GM21423 (cell line): ENCODE data around the gene MEF2B.
A peak's percentile ranks its signal among the peaks of the same experiment; 100 is the strongest.
"Not testable (repeated sequence)": the region's sequence is repeated elsewhere in the genome, so short reads cannot be mapped to it uniquely, and the experiment has no call there.

Source experiments
- ATAC-seq: cut with Tn5 transposase; IDR thresholded peaks from one replicate; pipeline ENCODE4 v1.9.1; 2021; ENCODE audit warnings: mild to moderate bottlenecking, moderate library complexity; ENCODE audit not compliant: unreplicated experiment

The MEF2B gene

GRCh38 chr19:19193926-19194325 is 23.9 kb upstream of the MEF2B start:
- ATAC-seq: no peak

GRCh38 chr19:19192910-19193423 is 22.9 kb upstream of the MEF2B start:
- ATAC-seq: no peak

GRCh38 chr19:19192078-19192882 is 22.2 kb upstream of the MEF2B start, which contains the start of the genes BORCS8 and RFXANK:
BORCS8 (minus strand) TSS chr19:19192152; CDS start chr19:19192117, 35 bp downstream.
RFXANK (plus strand) TSS chr19:19192258; CDS start chr19:19193947, 1,689 bp downstream.
- peak; percentile 81 for ATAC-seq

GRCh38 chr19:19191768-19192077 is 21.7 kb upstream of the MEF2B start:
- ATAC-seq: no peak

GRCh38 chr19:19186742-19187141 is 16.7 kb upstream of the MEF2B start:
- ATAC-seq: no peak

- no peak for ATAC-seq
Observed at GRCh38 chr19:19185853-19186740, 16.0 kb upstream of the MEF2B start.

- no peak for ATAC-seq
Observed at GRCh38 chr19:19181488-19181998, 11.5 kb upstream of the MEF2B start.

GRCh38 chr19:19179548-19180441 is 9.7 kb upstream of the MEF2B start:
- no peak for ATAC-seq

GRCh38 chr19:19176950-19177349 is 6.9 kb upstream of the MEF2B start:
- ATAC-seq: no peak

- not testable (repeated sequence) for ATAC-seq
Observed at GRCh38 chr19:19173243-19173642, 3.2 kb upstream of the MEF2B start.

GRCh38 chr19:19171821-19172532 is 1.9 kb upstream of the MEF2B start:
- no peak for ATAC-seq

- ATAC-seq: no peak
Observed at GRCh38 chr19:19170873-19171672, 1.0 kb upstream of the MEF2B start.

GRCh38 chr19:19169236-19170052 is 619 bp downstream of the MEF2B start:
- ATAC-seq: no peak

- no peak for ATAC-seq
Observed at GRCh38 chr19:19167612-19168011, 2.5 kb downstream of the MEF2B start.

- ATAC-seq: no peak
Observed at GRCh38 chr19:19165396-19165795, 4.7 kb downstream of the MEF2B start.

- no peak for ATAC-seq
Observed at GRCh38 chr19:19162495-19162894, 7.6 kb downstream of the MEF2B start.

GRCh38 chr19:19160461-19161035 is 9.5 kb downstream of the MEF2B start:
- peak; percentile 37 for ATAC-seq

GRCh38 chr19:19159534-19159933 is 10.5 kb downstream of the MEF2B start:
- no peak for ATAC-seq
